CD4-positive, CD25-positive, alpha-beta regulatory T cell (primary cell): ENCODE data around the gene SNED1. TPM values are rescaled to one million over a fixed set of nuclear protein-coding genes. Genes with fewer than 3 reads are reported as not detected.

Source experiments
- ATAC-seq, 2 donors: fragments of 150-1000 bp; cut with Tn5 transposase; one replicate each; pipeline ENCODE4 v1.10.0; 2021; ENCODE audit warnings: low read depth in 2 of 2, moderate number of reproducible peaks in 2 of 2, moderate library complexity in 1 of 2
- DNase-seq, 3 donors: peaks; one replicate each; pipeline versions ENCODE4 v3.0.0 to v3.0.0-alpha.2; 2012 to 2022; ENCODE audit warnings: mixed read lengths in 1 of 3
- H3K27ac ChIP-seq: one replicate; pipeline ENCODE4 v1.7.0; 2013; ENCODE audit warnings: mild to moderate bottlenecking, low read length; ENCODE audit not compliant: insufficient read depth, poor library complexity, severe bottlenecking
- H3K27me3 ChIP-seq: one replicate; pipeline ENCODE4 v1.7.0; 2013; ENCODE audit warnings: low read length; ENCODE audit not compliant: control insufficient read depth, insufficient read depth
- H3K36me3 ChIP-seq: one replicate; pipeline ENCODE4 v1.7.0; 2013; ENCODE audit warnings: mild to moderate bottlenecking, low read length, moderate library complexity; ENCODE audit not compliant: control insufficient read depth, insufficient read depth
- H3K4me1 ChIP-seq: 2 replicates; pipeline ENCODE4 v1.7.0; 2013; ENCODE audit warnings: mild to moderate bottlenecking, low read length; ENCODE audit not compliant: insufficient read depth, control insufficient read depth, poor library complexity, severe bottlenecking
- H3K4me3 ChIP-seq: one replicate; pipeline ENCODE4 v1.7.0; 2013; ENCODE audit warnings: low read depth, mild to moderate bottlenecking, low read length, moderate library complexity
- H3K9me3 ChIP-seq, 2 experiments: 1 replicate in 1 of 2; 2 replicates in 1 of 2; pipeline ENCODE4 v1.7.0; 2013; ENCODE audit warnings: low read length in 2 of 2, mild to moderate bottlenecking in 1 of 2, moderate library complexity in 1 of 2; ENCODE audit not compliant: control insufficient read depth in 2 of 2
- H3K27ac Mint-ChIP-seq, 3 donors: one replicate each; pipeline ENCODE4 v1.8.0; 2020 to 2022; ENCODE audit warnings: mild to moderate bottlenecking in 3 of 3, mixed read lengths in 3 of 3, moderate library complexity in 2 of 3
- H3K27me3 Mint-ChIP-seq: one replicate; pipeline ENCODE4 v1.8.0; 2022; ENCODE audit warnings: mild to moderate bottlenecking, mixed read lengths
- H3K36me3 Mint-ChIP-seq: one replicate; pipeline ENCODE4 v1.8.0; 2020; ENCODE audit warnings: mixed read lengths
- H3K4me1 Mint-ChIP-seq, 4 donors: one replicate each; pipeline ENCODE4 v1.8.0; 2020 to 2022; ENCODE audit warnings: mixed read lengths in 4 of 4, mild to moderate bottlenecking in 1 of 4
- H3K4me3 Mint-ChIP-seq, 4 donors: one replicate each; pipeline ENCODE4 v1.8.0; 2020 to 2022; ENCODE audit warnings: mild to moderate bottlenecking in 4 of 4, mixed read lengths in 4 of 4, moderate library complexity in 3 of 4
- H3K9me3 Mint-ChIP-seq, 7 donors: one replicate each; pipeline ENCODE4 v1.8.0; 2020 to 2022; ENCODE audit warnings: mixed read lengths in 7 of 7, mild to moderate bottlenecking in 3 of 7, moderate library complexity in 2 of 7
- polyA plus RNA-seq, 4 donors: library from polyadenylated mRNA; unstranded; fragments of 300-500 nt; fragmentation: Illumina TruSeq; gene quantifications; one replicate each; pipeline ENCODE4 v1.2.3, GENCODE V29; 2021
- total RNA-seq: library from RNA; stranded (reverse); gene quantifications from one replicate; pipeline ENCODE4 v1.2.3, GENCODE V29; 2022

Gene SNED1
- total and polyA plus RNA-seq, 5 donors from 2014 or later: 1.7 to 170 (median 2.5) TPM

GRCh38 chr2:241037498-241037897 lies 39.1 kb downstream of the SNED1 start:
- Mint-ChIP-seq H3K4me1 (peaks cover 12 to 52% (median 30%) of the 10 kb centered on the region in 4 donors), H3K27me3 (peaks cover 14% of the 10 kb centered on the region), H3K4me3 (peak overlapping the region; percentile 81 to 96 (median 91))

GRCh38 chr2:241038374-241039180 lies 40.2 kb downstream of the SNED1 start:
- no peak for ATAC-seq
- Mint-ChIP-seq H3K27ac (peak overlapping the region; percentile 76 to 97 (median 85)), H3K9me3 (peaks cover 0 to 6% (median 0%) of the 10 kb centered on the region in 7 donors), H3K4me3 (peak overlapping the region; percentile 81 to 96 (median 90)), H3K36me3 (peaks cover 9% of the 10 kb centered on the region), H3K4me1 (peaks cover 13 to 52% (median 35%) of the 10 kb centered on the region in 4 donors), H3K27me3 (peaks cover 7% of the 10 kb centered on the region)
- peaks cover 7% of the 10 kb centered on the region for H3K36me3 ChIP-seq
- DNase-seq: no peak
- peak overlapping the region; percentile 83 for H3K27ac ChIP-seq
- H3K27me3 ChIP-seq: no peaks in the 10 kb centered on the region
- peak overlapping the region; percentile 64 for H3K4me3 ChIP-seq
- H3K9me3 ChIP-seq: no peaks in the 10 kb centered on the region
- H3K4me1 ChIP-seq: peaks cover 56% of the 10 kb centered on the region

More at GRCh38 chr2:241037498-241037897, 39.1 kb downstream of the SNED1 start:
- ATAC-seq (no peak), DNase-seq (no peak)
- Mint-ChIP-seq H3K9me3 (peaks cover 0 to 3% (median 0%) of the 10 kb centered on the region in 7 donors), H3K36me3 (peaks cover 6% of the 10 kb centered on the region), H3K27ac (peak overlapping the region; percentile 82 to 97 (median 85))
- peaks cover 5% of the 10 kb centered on the region for H3K36me3 ChIP-seq
- peak overlapping the region; percentile 83 for H3K27ac ChIP-seq
- peaks cover 56% of the 10 kb centered on the region for H3K4me1 ChIP-seq
- H3K9me3 ChIP-seq: no peaks in the 10 kb centered on the region
- peak overlapping the region; percentile 64 for H3K4me3 ChIP-seq
- no peaks in the 10 kb centered on the region for H3K27me3 ChIP-seq

DNA sequence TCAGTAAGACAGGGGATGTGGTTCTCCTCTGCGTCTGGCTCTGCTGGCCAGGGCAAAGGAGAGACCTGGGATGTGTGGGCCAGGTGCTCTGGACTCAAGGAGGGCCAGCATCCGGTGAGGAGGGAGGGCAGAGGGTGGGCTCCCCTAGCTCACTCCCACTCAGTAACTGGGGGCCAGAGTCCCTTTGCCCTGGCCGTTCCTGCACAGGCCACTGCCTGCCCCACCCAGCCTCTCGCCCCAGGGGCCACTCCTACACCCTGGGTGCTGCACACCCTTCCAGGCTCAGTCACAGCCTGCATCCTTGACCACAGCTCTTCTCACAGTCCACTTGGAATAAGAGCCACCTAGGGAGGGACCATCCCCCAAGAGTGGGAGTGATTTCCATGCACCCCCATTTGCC lies 41.0 kb downstream of the SNED1 start:
- Mint-ChIP-seq H3K9me3 (peaks cover 0 to 6% (median 0%) of the 10 kb centered on the region in 7 donors), H3K36me3 (peaks cover 9% of the 10 kb centered on the region), H3K4me1 (peaks cover 13 to 52% (median 37%) of the 10 kb centered on the region in 4 donors), H3K27ac (peak overlapping the region in 1 of 3 donors; percentile 42), H3K27me3 (peaks cover 7% of the 10 kb centered on the region), H3K4me3 (peak overlapping the region in 2 of 4 donors; percentile 68 to 90)
- no peak for DNase-seq
- H3K9me3 ChIP-seq: peaks cover 2% of the 10 kb centered on the region in 2 experiments
- H3K36me3 ChIP-seq: peaks cover 11% of the 10 kb centered on the region
- no peak for ATAC-seq
- H3K27me3 ChIP-seq: no peaks in the 10 kb centered on the region
- peaks cover 56% of the 10 kb centered on the region for H3K4me1 ChIP-seq
- no peak overlapping the region for H3K4me3 ChIP-seq
- H3K27ac ChIP-seq: no peak overlapping the region

DNA sequence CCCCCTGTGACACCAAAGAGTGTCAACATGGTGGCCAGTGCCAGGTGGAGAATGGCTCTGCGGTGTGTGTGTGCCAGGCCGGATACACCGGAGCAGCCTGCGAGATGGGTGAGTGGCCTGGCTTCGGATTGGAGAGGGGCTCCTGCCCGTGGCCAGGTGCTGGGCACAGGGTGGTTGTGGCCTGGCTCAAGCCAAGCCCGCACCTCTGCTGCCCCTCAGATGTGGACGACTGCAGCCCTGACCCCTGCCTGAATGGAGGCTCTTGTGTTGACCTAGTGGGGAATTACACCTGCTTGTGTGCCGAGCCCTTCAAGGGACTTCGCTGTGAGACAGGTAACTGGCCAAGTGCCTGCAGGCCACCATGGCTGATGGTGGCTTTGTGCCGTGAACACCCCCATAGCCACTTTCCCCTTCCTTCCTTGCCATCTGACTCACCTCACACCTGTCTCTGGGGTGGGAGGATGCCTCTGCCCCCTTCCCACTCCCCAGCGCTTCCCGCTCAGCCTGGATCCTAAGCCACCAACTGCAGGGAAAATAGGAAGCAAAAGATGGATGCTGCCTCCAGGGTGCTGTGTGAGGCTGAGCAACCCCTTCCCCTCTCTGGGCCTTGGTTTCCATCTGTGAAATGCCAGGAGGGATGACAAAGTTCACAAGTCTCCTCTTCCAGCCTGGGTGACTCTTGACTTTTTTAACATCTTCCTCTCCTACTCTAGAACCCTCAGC lies 41.8 kb downstream of the SNED1 start:
- H3K9me3 ChIP-seq: peaks cover 3 to 5% of the 10 kb centered on the region in 2 experiments
- Mint-ChIP-seq H3K4me1 (peaks cover 13 to 52% (median 37%) of the 10 kb centered on the region in 4 donors), H3K9me3 (peaks cover 0 to 6% (median 0%) of the 10 kb centered on the region in 7 donors), H3K36me3 (peaks cover 13% of the 10 kb centered on the region), H3K27ac (peak overlapping the region; percentile 42 to 88 (median 61)), H3K4me3 (peak overlapping the region; percentile 24 to 90 (median 62)), H3K27me3 (peaks cover 4% of the 10 kb centered on the region)
- peaks cover 13% of the 10 kb centered on the region for H3K36me3 ChIP-seq
- peaks cover 56% of the 10 kb centered on the region for H3K4me1 ChIP-seq
- H3K27me3 ChIP-seq: no peaks in the 10 kb centered on the region
- DNase-seq (no peak), ATAC-seq (no peak)
- no peak overlapping the region for H3K4me3 ChIP-seq
- H3K27ac ChIP-seq: peak overlapping the region; percentile 77

GRCh38 chr2:241041589-241042158 lies 43.3 kb downstream of the SNED1 start:
- Mint-ChIP-seq H3K27me3 (peaks cover 4% of the 10 kb centered on the region), H3K4me1 (peaks cover 13 to 53% (median 37%) of the 10 kb centered on the region in 4 donors), H3K36me3 (peaks cover 16% of the 10 kb centered on the region), H3K4me3 (peak overlapping the region; percentile 50 to 90 (median 68)), H3K27ac (peak overlapping the region; percentile 84 to 90 (median 88)), H3K9me3 (peaks cover 0 to 10% (median 2%) of the 10 kb centered on the region in 7 donors)
- peak in 2 of 3 donors; percentile 38 to 40 for DNase-seq
- ATAC-seq: peak; percentile 57 to 62
- Histone ChIP-seq H3K27ac (peak overlapping the region; percentile 77), H3K4me3 (no peak overlapping the region), H3K4me1 (peaks cover 53% of the 10 kb centered on the region), H3K27me3 (no peaks in the 10 kb centered on the region), H3K9me3 (peaks cover 3 to 5% of the 10 kb centered on the region in 2 experiments), H3K36me3 (peaks cover 18% of the 10 kb centered on the region)

DNA sequence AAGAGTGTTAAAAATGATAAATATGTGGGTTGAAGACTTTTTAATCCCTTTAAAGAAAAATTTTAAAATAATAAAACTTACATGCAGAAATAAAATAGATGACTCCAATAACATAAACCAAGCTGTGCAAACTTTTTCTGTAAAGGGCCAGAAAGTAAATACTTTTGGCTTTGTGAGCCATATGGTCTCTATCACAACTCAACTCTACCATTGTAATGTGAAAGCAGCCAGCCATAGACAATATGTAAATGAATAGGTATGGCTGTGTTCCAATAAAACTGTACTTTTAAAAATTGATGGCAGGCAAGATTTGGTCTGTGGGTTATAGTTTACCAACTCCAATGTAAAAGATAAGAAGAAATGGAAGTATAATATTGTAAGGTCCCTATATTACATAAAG lies 45.2 kb downstream of the SNED1 start:
- H3K27me3 Mint-ChIP-seq: no peaks in the 10 kb centered on the region
- H3K9me3 ChIP-seq: peaks cover 3 to 5% of the 10 kb centered on the region in 2 experiments
- no peaks in the 10 kb centered on the region for H3K27me3 ChIP-seq
- peaks cover 34% of the 10 kb centered on the region for H3K4me1 ChIP-seq
- H3K4me3 ChIP-seq: no peak overlapping the region
- H3K27ac Mint-ChIP-seq: no peak overlapping the region
- no peak overlapping the region for H3K4me3 Mint-ChIP-seq
- H3K36me3 ChIP-seq: peaks cover 18% of the 10 kb centered on the region
- DNase-seq: no peak
- peaks cover 0 to 10% (median 2%) of the 10 kb centered on the region in 7 donors for H3K9me3 Mint-ChIP-seq
- no peak for ATAC-seq
- H3K4me1 Mint-ChIP-seq: peaks cover 9 to 41% (median 30%) of the 10 kb centered on the region in 4 donors
- peaks cover 16% of the 10 kb centered on the region for H3K36me3 Mint-ChIP-seq
- H3K27ac ChIP-seq: no peak overlapping the region

DNA sequence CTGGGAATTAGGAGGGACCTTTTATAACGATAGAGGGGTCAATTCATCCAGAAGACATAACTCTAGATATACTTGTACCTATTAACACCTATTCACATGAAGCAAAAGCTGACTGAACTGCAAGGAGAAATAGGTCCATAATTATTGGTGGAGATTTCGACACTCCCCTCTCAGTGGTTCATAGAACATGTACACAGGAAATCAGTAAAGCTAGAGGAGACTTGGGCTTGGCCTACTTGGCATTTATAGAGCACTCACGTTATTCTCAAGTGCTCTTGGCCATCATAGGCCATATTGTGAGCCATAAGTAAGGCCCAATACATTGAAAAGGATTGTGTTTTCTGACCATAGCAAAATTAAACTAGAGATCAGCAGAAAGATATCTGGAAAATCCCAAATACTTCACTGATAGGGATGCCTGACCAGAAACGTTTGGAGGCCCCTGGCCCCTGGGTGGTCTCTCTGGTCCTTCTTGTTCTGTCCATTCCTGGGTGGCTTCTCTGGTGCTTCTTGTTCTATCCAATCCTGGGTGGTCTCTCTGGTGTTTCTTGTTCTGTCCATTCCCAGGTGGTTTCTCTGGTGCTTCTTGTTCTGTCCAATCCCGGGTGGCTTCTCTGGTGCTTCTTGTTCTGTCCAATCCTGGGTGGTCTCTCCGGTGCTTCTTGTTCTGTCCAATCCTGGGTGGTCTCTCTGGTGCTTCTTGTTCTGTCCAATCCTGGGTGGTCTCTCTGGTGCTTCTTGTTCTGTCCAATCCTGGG lies 49.0 kb downstream of the SNED1 start:
- Mint-ChIP-seq H3K4me1 (peaks cover 0 to 14% (median 7%) of the 10 kb centered on the region in 4 donors), H3K4me3 (no peak overlapping the region), H3K27me3 (no peaks in the 10 kb centered on the region), H3K36me3 (peaks cover 11% of the 10 kb centered on the region), H3K9me3 (peaks cover 0 to 10% (median 2%) of the 10 kb centered on the region in 7 donors), H3K27ac (peak overlapping the region in 1 of 3 donors; percentile 38)
- no peak overlapping the region for H3K27ac ChIP-seq
- peaks cover 3 to 5% of the 10 kb centered on the region in 2 experiments for H3K9me3 ChIP-seq
- H3K27me3 ChIP-seq: no peaks in the 10 kb centered on the region
- no peak overlapping the region for H3K4me3 ChIP-seq
- DNase-seq (no peak), ATAC-seq (no peak)
- H3K4me1 ChIP-seq: no peaks in the 10 kb centered on the region
- peaks cover 25% of the 10 kb centered on the region for H3K36me3 ChIP-seq
